Upper lobe of right lung (tissue), 1 donor: ENCODE results near the gene HOXC9. TPM values are rescaled to one million over a fixed set of nuclear protein-coding genes. Genes with fewer than 3 reads are reported as not detected.

Source experiments
- ATAC-seq: fragments of 200-7000 bp; cut with Tn5 transposase; one replicate; pipeline ENCODE4 v1.9.1; 2020; ENCODE audit warnings: mild to moderate bottlenecking, moderate library complexity
- DNase-seq: peaks from one replicate; pipeline ENCODE4 v3.0.0-alpha.2; 2020
- H3K27ac ChIP-seq: fragments of 200-600 bp; one replicate; pipeline ENCODE4 v1.8.0; 2022
- H3K27me3 ChIP-seq: fragments of 200-600 bp; one replicate; pipeline ENCODE4 v1.8.0; 2022; ENCODE audit warnings: mild to moderate bottlenecking
- H3K36me3 ChIP-seq: fragments of 200-600 bp; one replicate; pipeline ENCODE4 v1.8.0; 2022
- H3K4me1 ChIP-seq: fragments of 200-600 bp; one replicate; pipeline ENCODE4 v1.8.0; 2022
- H3K4me3 ChIP-seq: fragments of 200-600 bp; one replicate; pipeline ENCODE4 v1.8.0; 2022; ENCODE audit warnings: mild to moderate bottlenecking
- H3K9me3 ChIP-seq: fragments of 200-600 bp; one replicate; pipeline ENCODE4 v1.8.0; 2022
- intact Hi-C: fragments of 100-400 bp; cut with DNase I; formaldehyde crosslinking; loops from one replicate; pipeline ENCODE4 v1.11.0; 2022
- total RNA-seq: library from RNA; stranded (reverse); fragmentation: NEBNext Ultra II Directional; extraction: Animal tissue kit (Norgen Biotek cat#: 25700); gene quantifications from one replicate; pipeline ENCODE4 v1.2.1, GENCODE V29; 2021
- TF ChIP-seq, protein P1 (sequence below): fragments of 200-600 bp; IDR thresholded peaks from one replicate; pipeline ENCODE4 v1.8.0; 2022; ENCODE audit warnings: antibody characterized with exemption
- donor health status: DM: no; HTN: yes; CAD: no; lungs with severe emphysema.

HOXC9 gene
- total RNA-seq, 1 donor from 2014 or later = 0.61 TPM

GRCh38 chr12:53998900-53999236 lies 1.1 kb upstream of the HOXC9 start:
- H3K4me3 ChIP-seq = no peak overlapping the region
- no peaks in the 10 kb centered on the region for H3K9me3 ChIP-seq
- ATAC-seq = no peak
- intact Hi-C loops = no loop called here
- peaks cover 26% of the 10 kb centered on the region for H3K4me1 ChIP-seq
- peaks cover 97% of the 10 kb centered on the region for H3K27me3 ChIP-seq
- no peak for DNase-seq
- no peaks in the 10 kb centered on the region for H3K36me3 ChIP-seq
- no peak overlapping the region for H3K27ac ChIP-seq
- TF ChIP-seq, protein P1, sequence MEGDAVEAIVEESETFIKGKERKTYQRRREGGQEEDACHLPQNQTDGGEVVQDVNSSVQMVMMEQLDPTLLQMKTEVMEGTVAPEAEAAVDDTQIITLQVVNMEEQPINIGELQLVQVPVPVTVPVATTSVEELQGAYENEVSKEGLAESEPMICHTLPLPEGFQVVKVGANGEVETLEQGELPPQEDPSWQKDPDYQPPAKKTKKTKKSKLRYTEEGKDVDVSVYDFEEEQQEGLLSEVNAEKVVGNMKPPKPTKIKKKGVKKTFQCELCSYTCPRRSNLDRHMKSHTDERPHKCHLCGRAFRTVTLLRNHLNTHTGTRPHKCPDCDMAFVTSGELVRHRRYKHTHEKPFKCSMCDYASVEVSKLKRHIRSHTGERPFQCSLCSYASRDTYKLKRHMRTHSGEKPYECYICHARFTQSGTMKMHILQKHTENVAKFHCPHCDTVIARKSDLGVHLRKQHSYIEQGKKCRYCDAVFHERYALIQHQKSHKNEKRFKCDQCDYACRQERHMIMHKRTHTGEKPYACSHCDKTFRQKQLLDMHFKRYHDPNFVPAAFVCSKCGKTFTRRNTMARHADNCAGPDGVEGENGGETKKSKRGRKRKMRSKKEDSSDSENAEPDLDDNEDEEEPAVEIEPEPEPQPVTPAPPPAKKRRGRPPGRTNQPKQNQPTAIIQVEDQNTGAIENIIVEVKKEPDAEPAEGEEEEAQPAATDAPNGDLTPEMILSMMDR = no peak

- no peak for ATAC-seq
- H3K4me3 ChIP-seq = peak overlapping the region; percentile 42
- DNase-seq = peak; percentile 57
- H3K9me3 ChIP-seq = no peaks in the 10 kb centered on the region
- H3K27me3 ChIP-seq = peaks cover 97% of the 10 kb centered on the region
- TF ChIP-seq, protein P1 = no peak
- intact Hi-C loops = no loop called here
- peaks cover 20% of the 10 kb centered on the region for H3K4me1 ChIP-seq
- no peaks in the 10 kb centered on the region for H3K36me3 ChIP-seq
- no peak overlapping the region for H3K27ac ChIP-seq
Measured at GRCh38 chr12:53999559-54000115, 324 bp upstream of the HOXC9 start.

DNA sequence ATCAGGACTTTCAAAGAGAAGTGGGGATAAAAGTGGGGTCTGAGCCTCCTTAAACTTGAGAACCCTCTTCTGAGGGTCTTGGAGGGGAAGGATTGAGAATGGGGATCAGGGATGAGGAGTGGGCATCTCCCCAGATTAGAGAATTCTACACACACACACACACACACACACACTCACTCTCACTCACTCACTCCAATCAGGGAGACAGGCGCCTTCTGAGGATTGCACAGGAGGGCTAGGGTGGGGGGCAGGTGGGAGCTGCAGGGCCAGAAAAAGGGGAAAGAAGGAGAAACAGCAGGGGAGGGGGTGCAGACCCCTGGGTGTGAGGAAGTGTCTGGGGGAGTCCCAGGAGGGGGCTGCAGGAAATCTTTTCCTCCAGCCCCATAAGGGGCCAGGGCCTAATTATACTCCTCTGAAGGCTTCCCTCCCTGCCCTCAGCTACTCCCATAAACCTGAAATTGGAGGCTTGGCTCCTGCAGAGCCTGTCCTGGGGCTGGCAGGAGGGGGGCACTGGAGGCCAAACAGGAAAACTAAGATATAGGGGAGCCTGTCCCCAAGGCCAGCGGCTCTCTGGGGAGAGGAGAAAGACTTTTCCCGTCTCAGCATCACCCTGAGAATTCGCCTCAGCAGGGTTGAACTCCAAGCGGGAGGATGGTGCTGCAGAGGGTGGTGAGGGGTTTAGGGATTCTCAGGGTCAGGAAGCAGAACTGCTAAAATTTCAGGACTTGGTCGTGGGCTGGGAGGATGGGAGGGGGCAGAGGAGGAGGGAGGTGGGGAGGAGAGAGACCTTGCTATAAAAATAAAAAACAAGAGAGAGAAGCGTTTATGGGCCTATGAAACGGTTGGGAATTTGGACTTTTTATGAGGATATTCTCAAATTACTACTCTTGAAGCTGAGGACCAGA lies 1.6 kb downstream of the HOXC9 start:
- peaks cover 11% of the 10 kb centered on the region for H3K4me1 ChIP-seq
- no peak overlapping the region for H3K4me3 ChIP-seq
- peaks cover 96% of the 10 kb centered on the region for H3K27me3 ChIP-seq
- no peaks in the 10 kb centered on the region for H3K9me3 ChIP-seq
- ATAC-seq (no peak), DNase-seq (no peak)
- no peak overlapping the region for H3K27ac ChIP-seq
- intact Hi-C loops = no loop called here
- TF ChIP-seq, protein P1 = no peak
- no peaks in the 10 kb centered on the region for H3K36me3 ChIP-seq

GRCh38 chr12:54002278-54002914 lies 2.4 kb downstream of the HOXC9 start:
- H3K4me3 ChIP-seq = no peak overlapping the region
- H3K36me3 ChIP-seq = no peaks in the 10 kb centered on the region
- no peaks in the 10 kb centered on the region for H3K9me3 ChIP-seq
- intact Hi-C loops = no loop called here
- H3K4me1 ChIP-seq = peaks cover 13% of the 10 kb centered on the region
- no peak overlapping the region for H3K27ac ChIP-seq
- ATAC-seq = no peak
- TF ChIP-seq, protein P1 = no peak
- H3K27me3 ChIP-seq = peaks cover 96% of the 10 kb centered on the region
- no peak for DNase-seq

DNA sequence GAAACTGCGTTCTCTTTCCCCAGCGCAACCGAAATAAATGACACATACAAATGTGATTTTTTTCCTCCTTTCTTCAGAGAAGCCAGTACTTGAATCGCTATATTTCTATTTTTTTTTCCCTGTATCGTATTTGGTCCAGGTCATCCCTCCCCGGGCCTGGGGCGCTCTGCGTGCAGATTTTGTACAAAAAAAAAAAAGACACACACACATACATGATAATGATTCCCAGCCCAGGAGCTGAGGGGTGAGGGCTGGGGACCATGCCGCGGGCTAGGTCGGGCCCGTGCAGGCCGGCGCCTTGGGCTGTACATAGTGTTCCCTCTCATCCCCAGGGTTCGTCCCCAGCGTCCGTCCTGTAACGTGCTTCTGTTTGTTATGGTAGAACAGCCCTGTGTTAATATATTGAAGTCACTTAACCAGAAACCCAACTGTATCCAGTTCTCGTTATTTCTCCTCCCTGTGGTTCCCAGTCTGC lies 3.0 kb downstream of the HOXC9 start:
- intact Hi-C loops = no loop called here

More for the DNA sequence above, 3.0 kb downstream of the HOXC9 start:
- Histone ChIP-seq H3K9me3 (no peaks in the 10 kb centered on the region), H3K4me3 (no peak overlapping the region), H3K36me3 (no peaks in the 10 kb centered on the region), H3K27me3 (peaks cover 96% of the 10 kb centered on the region), H3K4me1 (peaks cover 13% of the 10 kb centered on the region), H3K27ac (no peak overlapping the region)
- TF ChIP-seq, protein P1 = no peak
- DNase-seq (no peak), ATAC-seq (no peak)
